Hematopoietic multipotent progenitor cell treated with erythropoietin and hydrocortisone succinate and interleukin-3 and kit ligand, for 8 days (in vitro differentiated cells): ENCODE measurements around the gene TNRC18.

Experiments
- DNase-seq: peaks from one replicate; pipeline ENCODE4 v3.0.0-alpha.2; 2015

Gene TNRC18

GRCh38 chr7:5425507-5426225 lies 2.0 kb upstream of the TNRC18 start:
- DNase-seq, result peak; percentile 77

- DNase-seq, result peak; percentile 38
Measured at GRCh38 chr7:5424749-5425506, 1.3 kb upstream of the TNRC18 start.

GRCh38 chr7:5423976-5424748 lies 528 bp upstream of the TNRC18 start:
- peak; percentile 98 for DNase-seq

- peak; percentile 20 for DNase-seq
Measured at GRCh38 chr7:5422396-5423305, 983 bp downstream of the TNRC18 start.

GRCh38 chr7:5421714-5422395 lies 1.8 kb downstream of the TNRC18 start:
- peak; percentile 53 for DNase-seq

GRCh38 chr7:5420881-5421713 lies 2.5 kb downstream of the TNRC18 start:
- DNase-seq, result peak; percentile 16

- DNase-seq, result no peak
Measured at GRCh38 chr7:5420067-5420880, 3.4 kb downstream of the TNRC18 start.

- DNase-seq, result no peak
Measured at GRCh38 chr7:5419539-5420066, 4.0 kb downstream of the TNRC18 start.

GRCh38 chr7:5418285-5418582 lies 5.4 kb downstream of the TNRC18 start:
- DNase-seq, result no peak

- no peak for DNase-seq
Measured at GRCh38 chr7:5417106-5418071, 6.2 kb downstream of the TNRC18 start.

- DNase-seq, result no peak
Measured at GRCh38 chr7:5414916-5415315, 8.7 kb downstream of the TNRC18 start.

GRCh38 chr7:5413449-5413786 lies 10.2 kb downstream of the TNRC18 start:
- DNase-seq, result no peak

- no peak for DNase-seq
Measured at GRCh38 chr7:5408777-5409176, 14.9 kb downstream of the TNRC18 start.

GRCh38 chr7:5406957-5407945 lies 16.4 kb downstream of the TNRC18 start:
- DNase-seq, result no peak

GRCh38 chr7:5404421-5404826 lies 19.2 kb downstream of the TNRC18 start:
- no peak for DNase-seq

GRCh38 chr7:5403442-5403841 lies 20.2 kb downstream of the TNRC18 start:
- DNase-seq, result no peak

- peak; percentile 48 for DNase-seq
Measured at GRCh38 chr7:5397736-5398135, 25.9 kb downstream of the TNRC18 start.
